ENCODE measurements around the gene NUAK2. TPM values are rescaled to one million over a fixed set of nuclear protein-coding genes. Genes with fewer than 3 reads are reported as not detected.
A peak's percentile ranks its signal among the peaks of the same experiment; 100 is the strongest.

NUAK2 gene
- total RNA-seq, 2 experiments from 2014 or later, result 14.9 to 15.3 TPM

GRCh38 chr1:205356440-205357139, 35.0 kb upstream of the NUAK2 start, which contains the start of gene KLHDC8A:
TSS of gene KLHDC8A (minus strand) at chr1:205356922. CDS start at chr1:205343604, 13,318 bp downstream.
- no peaks in the 10 kb centered on the region for H3K4me1 ChIP-seq (ENCODE audit: insufficient read depth, low read length)
- Mint-ChIP-seq H3K27ac (no peak within 1 kb of the TSS), H3K27me3 (peaks cover 16% of the 10 kb centered on the region), H3K4me3 (no peak within 1 kb of the TSS), H3K4me1 (ENCODE audit: low read depth) (no peaks in the 10 kb centered on the region), H3K9me3 (no peaks in the 10 kb centered on the region), H3K36me3 (ENCODE audit: low read depth) (no peaks in the 10 kb centered on the region)
- POLR2A ChIA-PET, result no interaction called here
- DNase-seq (no peak), ATAC-seq (ENCODE audit: poor library complexity) (no peak)
- H3K4me3 ChIP-seq (ENCODE audit: low read length), result no peak within 1 kb of the TSS
- H3K27ac ChIP-seq (ENCODE audit: low read depth in 1 of 2, low read length in 2 of 2), result no peak within 1 kb of the TSS
- intact Hi-C loops (cut with DNase I, micrococcal nuclease), result loop anchor here in 1 of 2 experiments (5.0 kb wide), 1 partner anchor 76 kb away; no protein-coding TSS in a partner anchor
- CTCF ChIA-PET, result interaction anchor here (1.1 kb wide), 1 partner anchor 168 kb away, joined by 3 read pairs; no protein-coding TSS in a partner anchor
- peaks cover 6 to 11% of the 10 kb centered on the region in 2 experiments for H3K27me3 ChIP-seq (ENCODE audit: control insufficient read depth in 1 of 2, insufficient read depth in 2 of 2, low read length in 2 of 2)
- H3K9me3 ChIP-seq (ENCODE audit: control insufficient read depth in 1 of 2, insufficient read depth in 1 of 2, low read length in 2 of 2), result no peaks in the 10 kb centered on the region
- TF ChIP-seq, protein P1, sequence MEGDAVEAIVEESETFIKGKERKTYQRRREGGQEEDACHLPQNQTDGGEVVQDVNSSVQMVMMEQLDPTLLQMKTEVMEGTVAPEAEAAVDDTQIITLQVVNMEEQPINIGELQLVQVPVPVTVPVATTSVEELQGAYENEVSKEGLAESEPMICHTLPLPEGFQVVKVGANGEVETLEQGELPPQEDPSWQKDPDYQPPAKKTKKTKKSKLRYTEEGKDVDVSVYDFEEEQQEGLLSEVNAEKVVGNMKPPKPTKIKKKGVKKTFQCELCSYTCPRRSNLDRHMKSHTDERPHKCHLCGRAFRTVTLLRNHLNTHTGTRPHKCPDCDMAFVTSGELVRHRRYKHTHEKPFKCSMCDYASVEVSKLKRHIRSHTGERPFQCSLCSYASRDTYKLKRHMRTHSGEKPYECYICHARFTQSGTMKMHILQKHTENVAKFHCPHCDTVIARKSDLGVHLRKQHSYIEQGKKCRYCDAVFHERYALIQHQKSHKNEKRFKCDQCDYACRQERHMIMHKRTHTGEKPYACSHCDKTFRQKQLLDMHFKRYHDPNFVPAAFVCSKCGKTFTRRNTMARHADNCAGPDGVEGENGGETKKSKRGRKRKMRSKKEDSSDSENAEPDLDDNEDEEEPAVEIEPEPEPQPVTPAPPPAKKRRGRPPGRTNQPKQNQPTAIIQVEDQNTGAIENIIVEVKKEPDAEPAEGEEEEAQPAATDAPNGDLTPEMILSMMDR (IDR thresholded peaks at IDR 0.05), result no peak
- H3K36me3 ChIP-seq (ENCODE audit: insufficient read depth, low read length), result no peaks in the 10 kb centered on the region

GRCh38 chr1:205355075-205355453, 33.5 kb upstream of the NUAK2 start:
- Histone ChIP-seq H3K9me3 (ENCODE audit: control insufficient read depth in 1 of 2, insufficient read depth in 1 of 2, low read length in 2 of 2) (no peaks in the 10 kb centered on the region), H3K4me1 (ENCODE audit: insufficient read depth, low read length) (no peaks in the 10 kb centered on the region), H3K27me3 (ENCODE audit: control insufficient read depth in 1 of 2, insufficient read depth in 2 of 2, low read length in 2 of 2) (peaks cover 6 to 11% of the 10 kb centered on the region in 2 experiments), H3K27ac (ENCODE audit: low read depth in 1 of 2, low read length in 2 of 2) (no peak overlapping the region), H3K36me3 (ENCODE audit: insufficient read depth, low read length) (no peaks in the 10 kb centered on the region), H3K4me3 (ENCODE audit: low read length) (no peak overlapping the region)
- TF ChIP-seq, protein P1 (IDR thresholded peaks at IDR 0.05), result no peak
- Mint-ChIP-seq H3K9me3 (no peaks in the 10 kb centered on the region), H3K27ac (no peak overlapping the region), H3K36me3 (ENCODE audit: low read depth) (no peaks in the 10 kb centered on the region), H3K4me3 (no peak overlapping the region), H3K4me1 (ENCODE audit: low read depth) (no peaks in the 10 kb centered on the region), H3K27me3 (peaks cover 13% of the 10 kb centered on the region)
- CTCF ChIA-PET, result interaction anchor here (1.4 to 3.6 kb wide), 4 partner anchors 70 to 169 kb away, joined by 6 to 41 read pairs (median 19); no protein-coding TSS in a partner anchor
- POLR2A ChIA-PET, result interaction anchor here (1.2 to 1.5 kb wide), 2 partner anchors 70 to 80 kb away, joined by 4 to 6 read pairs; no protein-coding TSS in a partner anchor
- intact Hi-C loops (cut with DNase I, micrococcal nuclease), result loop anchor here (2.0 to 5.0 kb wide), 3 partner anchors 77 to 170 kb away; no protein-coding TSS in a partner anchor
- DNase-seq, result no peak
- no peak for ATAC-seq (ENCODE audit: poor library complexity)

- Histone ChIP-seq H3K27ac (ENCODE audit: low read depth in 1 of 2, low read length in 2 of 2) (no peak overlapping the region), H3K36me3 (ENCODE audit: insufficient read depth, low read length) (no peaks in the 10 kb centered on the region), H3K9me3 (ENCODE audit: control insufficient read depth in 1 of 2, insufficient read depth in 1 of 2, low read length in 2 of 2) (no peaks in the 10 kb centered on the region), H3K4me3 (ENCODE audit: low read length) (no peak overlapping the region), H3K27me3 (ENCODE audit: control insufficient read depth in 1 of 2, insufficient read depth in 2 of 2, low read length in 2 of 2) (peaks cover 6 to 11% of the 10 kb centered on the region in 2 experiments), H3K4me1 (ENCODE audit: insufficient read depth, low read length) (no peaks in the 10 kb centered on the region)
- Mint-ChIP-seq H3K36me3 (ENCODE audit: low read depth) (no peaks in the 10 kb centered on the region), H3K4me1 (ENCODE audit: low read depth) (no peaks in the 10 kb centered on the region), H3K27ac (no peak overlapping the region), H3K4me3 (no peak overlapping the region), H3K27me3 (peaks cover 15% of the 10 kb centered on the region), H3K9me3 (no peaks in the 10 kb centered on the region)
- CTCF ChIA-PET, result interaction anchor here (0.6 to 3.6 kb wide), 14 partner anchors 8 to 357 kb away, joined by 3 to 41 read pairs (median 4); no protein-coding TSS in a partner anchor
- POLR2A ChIA-PET, result interaction anchor here (0.8 to 1.5 kb wide), 5 partner anchors 69 to 131 kb away, joined by 3 to 8 read pairs (median 6); no protein-coding TSS in a partner anchor
- peak; percentile 83 for ATAC-seq (ENCODE audit: poor library complexity)
- peak; percentile 34 to 82 (median 52) for DNase-seq
- TF ChIP-seq, protein P1 (IDR thresholded peaks at IDR 0.05), result peak; percentile 95
- intact Hi-C loops (cut with DNase I, micrococcal nuclease), result loop anchor here (1.0 to 5.0 kb wide), 5 partner anchors 78 to 170 kb away; no protein-coding TSS in a partner anchor
Measured at GRCh38 chr1:205354259-205355074, 32.9 kb upstream of the NUAK2 start.
